HuH-7 (cell line): Measurements from ENCODE around the gene MYO3A.
"Not testable (repeated sequence)": the region's sequence is repeated elsewhere in the genome, so short reads cannot be mapped to it uniquely, and the experiment has no call there.

Experiments used
- DNase-seq: peaks from one replicate; pipeline ENCODE4 v3.0.0; 2011; ENCODE audit warnings: low spot score

MYO3A gene

DNA sequence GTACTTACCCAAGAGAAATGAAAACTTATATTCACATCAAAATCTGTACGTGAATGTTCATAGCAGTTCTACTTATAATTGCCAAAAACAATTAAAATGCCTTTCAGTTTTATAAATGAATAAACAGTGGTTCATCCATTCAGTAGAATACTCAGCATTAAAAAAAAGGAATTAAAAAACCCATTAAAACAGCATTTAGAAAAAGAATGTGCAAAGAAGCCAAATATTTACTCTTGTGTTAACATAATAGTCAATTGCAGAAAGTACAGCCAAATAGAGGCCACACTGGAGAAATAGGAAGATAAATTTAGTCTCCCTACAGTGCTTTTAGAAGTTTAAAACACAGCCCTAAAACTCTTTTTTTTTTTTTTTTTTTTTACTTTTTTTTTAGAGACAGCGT, 54.6 kb downstream of the MYO3A start:
- DNase-seq, result no peak

- DNase-seq, result no peak
Observed at GRCh38 chr10:25989951-25990350, 55.9 kb downstream of the MYO3A start.

DNA sequence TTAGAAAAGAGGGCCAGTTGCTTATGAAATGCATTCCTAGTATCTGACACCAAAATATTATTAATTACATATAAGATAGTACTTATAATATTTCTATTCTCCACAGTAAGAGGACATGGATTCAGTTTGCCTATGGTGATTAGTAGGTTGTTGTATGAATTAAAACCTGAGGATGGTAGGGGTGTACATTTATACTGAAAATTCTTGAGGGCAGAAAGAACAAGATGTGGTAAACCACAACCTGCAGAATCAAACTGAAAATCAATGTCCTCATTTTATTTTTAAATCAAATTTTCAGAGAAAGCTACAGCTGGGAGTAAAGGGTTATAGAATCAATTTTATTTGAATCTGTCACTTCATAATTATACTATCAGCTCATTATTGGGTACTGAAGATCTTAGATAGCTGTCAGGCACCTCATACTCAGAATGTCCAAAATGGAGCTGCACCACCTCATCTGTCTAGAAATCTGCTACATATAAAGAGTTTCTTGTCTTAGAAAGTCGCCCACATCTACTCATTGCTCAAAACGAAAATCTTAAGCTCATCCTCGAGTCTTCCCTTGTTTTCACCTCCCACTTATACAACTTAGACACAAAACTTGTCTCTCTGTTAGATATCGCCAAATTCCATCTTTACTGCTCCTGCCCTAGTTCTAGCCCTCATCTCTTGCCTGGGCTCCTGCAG, 65.4 kb downstream of the MYO3A start:
- DNase-seq, result no peak

- DNase-seq, result no peak
Observed at GRCh38 chr10:26000971-26001370, 66.9 kb downstream of the MYO3A start.

DNA sequence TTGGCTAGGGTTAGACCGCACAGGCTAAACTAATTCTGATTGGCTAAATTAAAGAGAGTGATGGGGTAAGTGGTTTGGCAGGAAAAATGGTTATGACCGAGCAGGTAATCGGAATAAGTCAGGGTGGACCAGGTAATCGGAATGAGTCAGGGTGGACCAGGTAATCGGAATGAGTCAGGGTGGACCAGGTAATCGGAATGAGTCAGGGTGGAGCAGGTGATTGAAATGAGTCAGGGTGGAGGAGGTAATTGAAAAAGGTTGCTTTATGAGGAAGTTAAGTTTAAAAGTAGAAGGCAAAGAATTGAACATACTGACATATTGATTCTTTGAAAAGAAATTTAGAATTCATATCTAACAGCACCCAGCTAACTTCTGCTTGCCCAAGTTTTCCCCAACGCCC, 68.4 kb downstream of the MYO3A start:
- DNase-seq, result not testable (repeated sequence)

GRCh38 chr10:26015092-26015491, 81.1 kb downstream of the MYO3A start:
- DNase-seq, result no peak

GRCh38 chr10:26022831-26023230, 88.8 kb downstream of the MYO3A start:
- DNase-seq, result no peak

DNA sequence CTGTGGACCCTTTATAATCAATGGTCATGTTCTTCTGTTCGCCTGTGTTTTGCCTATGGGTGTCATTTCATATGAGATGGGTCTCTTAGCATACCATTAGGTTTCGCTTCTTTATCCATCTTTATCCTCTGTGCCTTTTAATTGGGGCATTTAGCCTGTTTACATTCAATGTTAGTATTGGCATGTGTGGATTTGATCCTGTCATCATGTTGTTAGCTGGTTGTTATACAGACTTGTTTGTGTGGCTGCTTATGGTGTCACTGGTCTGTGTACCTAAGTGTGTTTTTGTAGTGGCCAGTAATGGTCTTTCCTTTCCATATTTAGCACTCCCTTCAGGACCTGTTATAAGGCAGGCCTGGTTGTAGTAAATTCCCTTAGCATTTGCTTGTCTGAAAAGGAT, 90.3 kb downstream of the MYO3A start:
- DNase-seq, result no peak

- no peak for DNase-seq
Observed at GRCh38 chr10:26025523-26025922, 91.5 kb downstream of the MYO3A start.

GRCh38 chr10:26029858-26030257, 95.8 kb downstream of the MYO3A start:
- no peak for DNase-seq

DNA sequence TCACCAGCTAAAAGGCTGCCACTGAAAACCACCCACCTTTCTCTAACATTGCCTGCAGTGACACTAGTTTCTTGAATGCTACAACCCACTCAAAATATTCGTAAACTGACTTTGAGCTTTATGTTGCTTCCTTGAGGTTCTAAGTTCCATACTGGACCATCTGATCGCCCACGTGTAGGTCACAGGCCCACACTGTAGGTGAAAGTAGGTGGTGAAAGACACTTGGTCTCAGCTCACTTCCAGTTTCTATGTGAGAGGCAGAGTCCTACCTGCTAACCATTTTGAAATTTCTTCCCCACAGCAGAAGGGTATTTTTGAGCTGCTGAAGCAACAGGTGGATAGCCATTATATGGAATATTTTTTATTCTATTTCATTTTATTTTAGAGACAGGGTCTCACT, 97.3 kb downstream of the MYO3A start:
- DNase-seq, result no peak

- no peak for DNase-seq
Observed at GRCh38 chr10:26043469-26043868, 109.4 kb downstream of the MYO3A start.

DNA sequence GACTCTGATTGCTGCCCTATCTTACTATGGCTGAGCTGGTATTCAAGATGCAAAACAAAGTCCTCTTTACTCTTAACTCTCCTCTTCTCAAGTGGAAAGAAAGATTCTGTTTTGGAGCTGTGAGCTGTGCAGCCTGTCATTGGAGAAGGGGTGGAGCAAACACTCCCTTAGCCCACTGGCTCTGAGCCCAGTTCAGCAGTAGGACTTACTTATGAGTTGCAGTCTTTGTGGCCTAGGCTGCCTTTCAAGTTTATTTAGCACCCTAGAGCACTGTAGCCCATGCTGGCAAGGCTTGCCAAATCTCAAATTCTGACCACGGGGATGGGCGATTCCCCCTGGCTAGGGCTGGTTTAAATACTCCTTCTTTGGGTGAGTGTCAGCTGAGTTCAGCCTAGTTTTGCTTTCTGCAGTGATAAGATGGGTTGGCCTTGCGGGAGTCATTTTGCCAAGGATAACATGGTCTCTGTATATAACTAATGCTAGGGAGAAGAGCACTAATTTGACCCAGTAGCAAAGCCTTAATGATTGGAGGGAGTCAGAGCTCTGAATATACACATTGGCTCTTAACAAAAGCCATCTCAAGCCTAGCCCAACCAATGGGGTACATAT, 110.2 kb downstream of the MYO3A start:
- DNase-seq, result no peak

DNA sequence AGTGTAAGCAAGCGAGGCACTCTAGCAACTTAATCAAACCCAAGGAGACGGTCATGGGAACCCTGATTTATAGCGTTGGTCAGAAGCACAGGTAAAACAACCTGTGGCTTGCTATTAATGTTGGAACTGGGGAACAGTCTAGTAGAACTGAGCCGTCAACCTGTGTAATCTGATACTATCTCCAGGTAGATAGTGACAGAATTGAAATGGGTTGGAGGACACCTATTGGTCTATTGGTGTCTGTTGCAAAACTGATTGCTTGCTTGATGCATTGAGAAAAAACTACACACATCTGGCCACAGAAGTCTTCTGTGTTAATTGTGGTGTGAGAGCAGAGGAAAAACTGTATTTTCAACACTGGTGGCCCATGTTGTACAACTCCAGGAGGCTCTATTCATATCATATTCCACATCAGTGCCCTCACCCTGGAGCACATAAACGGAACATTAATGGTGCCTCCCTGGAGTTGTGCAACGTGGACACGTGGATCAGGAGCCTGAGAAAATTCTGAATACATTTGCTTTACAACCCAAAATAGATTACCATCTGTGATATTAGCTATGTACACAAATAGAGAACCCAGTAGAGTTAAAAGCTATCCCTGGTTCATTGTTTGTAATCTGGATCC, 112.2 kb downstream of the MYO3A start:
- no peak for DNase-seq

DNA sequence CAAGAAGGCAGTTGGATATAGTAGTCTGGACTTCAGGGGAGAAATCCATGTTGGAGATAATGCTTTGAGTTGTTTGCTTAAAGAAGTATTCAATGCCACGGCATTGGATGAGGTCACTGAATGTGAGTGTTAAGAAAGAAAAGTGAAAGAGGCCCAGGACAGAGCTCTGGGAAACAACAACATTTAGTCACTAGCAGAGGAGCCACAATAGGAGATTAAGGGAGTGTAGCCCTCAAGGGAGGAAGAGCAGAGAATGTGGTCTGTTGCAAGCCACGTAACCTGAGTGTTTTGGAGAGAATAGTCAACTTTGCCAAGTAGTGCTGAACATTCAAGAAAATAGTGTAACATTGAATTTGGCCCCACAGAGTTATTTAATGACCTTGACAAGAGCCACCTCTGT, 114.7 kb downstream of the MYO3A start:
- no peak for DNase-seq

GRCh38 chr10:26052326-26052725, 118.3 kb downstream of the MYO3A start:
- no peak for DNase-seq

- DNase-seq, result no peak
Observed at GRCh38 chr10:26057466-26057865, 123.4 kb downstream of the MYO3A start.

DNA sequence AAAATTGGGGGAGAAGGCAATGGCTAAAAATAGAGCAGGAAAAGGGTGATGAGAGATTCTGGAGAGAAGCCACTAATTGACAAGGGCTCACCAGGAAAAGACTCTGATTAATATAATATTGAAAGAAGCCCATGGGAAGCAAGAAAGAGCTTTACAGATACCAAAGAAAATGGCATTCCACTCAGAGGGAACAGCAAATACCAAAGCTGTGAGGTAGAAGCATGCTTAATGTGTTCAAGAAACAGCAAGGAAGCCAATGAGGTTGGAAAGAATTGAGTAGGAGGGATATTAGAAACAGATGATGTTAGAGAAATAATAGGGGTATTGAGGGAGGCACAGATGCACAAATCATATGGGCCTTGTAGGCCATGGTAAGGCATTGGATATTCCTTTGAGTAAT, 130.1 kb downstream of the MYO3A start:
- no peak for DNase-seq

GRCh38 chr10:26067680-26068079, 133.7 kb downstream of the MYO3A start:
- no peak for DNase-seq

DNA sequence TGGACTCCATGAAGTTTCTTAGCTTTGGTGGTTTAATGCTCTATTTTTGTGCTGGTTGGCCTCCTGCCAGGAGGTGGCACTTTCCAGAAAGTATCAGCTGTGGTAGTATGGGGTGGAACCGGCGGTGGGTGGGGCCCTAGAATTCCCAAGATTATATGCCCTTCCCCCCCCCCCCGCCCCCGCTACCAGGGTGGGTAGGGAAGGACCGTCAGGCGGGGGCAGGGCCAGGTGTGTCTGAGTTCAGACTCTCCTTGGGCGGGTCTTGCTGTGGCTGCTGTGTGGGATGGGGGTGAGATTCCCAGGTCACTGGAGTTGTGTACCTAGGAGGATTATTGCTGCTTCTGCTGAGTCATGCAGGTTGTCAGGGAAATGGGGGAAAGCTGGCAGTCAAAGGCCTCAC, 146.9 kb downstream of the MYO3A start:
- DNase-seq, result not testable (repeated sequence)

- DNase-seq, result no peak
Observed at GRCh38 chr10:26081459-26081858, 147.4 kb downstream of the MYO3A start.

DNA sequence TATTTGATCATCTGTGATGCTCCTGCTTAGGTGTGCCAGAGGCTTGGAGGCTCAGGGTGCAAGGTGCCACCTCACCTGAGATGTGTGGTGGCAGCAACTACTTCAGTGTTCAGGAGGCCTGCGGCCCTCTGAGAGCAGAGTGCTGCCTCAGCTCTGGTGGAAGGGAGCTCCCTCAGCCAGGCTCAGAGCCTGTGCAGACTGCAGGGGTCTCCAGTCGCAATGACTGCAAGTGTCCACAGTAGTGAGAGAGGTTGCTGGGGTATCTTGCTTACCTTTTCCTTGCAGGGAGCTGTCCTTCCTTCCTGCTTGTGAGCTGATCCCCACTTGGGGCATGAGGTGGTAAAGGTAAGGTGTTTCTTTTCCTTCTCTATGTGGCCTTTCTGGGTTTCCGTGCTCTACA, 151.5 kb downstream of the MYO3A start:
- DNase-seq, result no peak

DNA sequence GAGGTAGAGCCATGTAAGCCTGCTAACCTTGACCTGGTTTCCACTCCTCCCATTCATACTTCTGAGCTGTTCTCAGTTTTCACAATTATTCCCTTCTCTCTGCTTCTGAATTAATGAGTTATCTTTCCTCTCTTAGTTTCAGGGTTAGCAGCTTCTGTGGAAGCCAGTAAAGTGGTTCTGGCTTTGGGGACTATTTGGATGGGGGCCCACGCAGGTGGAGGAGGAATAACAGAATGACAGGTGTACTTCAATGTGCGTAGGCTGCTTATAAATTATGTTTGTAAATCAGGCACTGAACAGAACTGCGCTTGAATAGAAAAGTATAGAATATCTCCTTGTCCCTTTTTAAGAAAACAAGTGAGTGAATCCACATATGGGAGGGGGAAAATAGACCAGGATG, 153.6 kb downstream of the MYO3A start:
- DNase-seq, result no peak

DNA sequence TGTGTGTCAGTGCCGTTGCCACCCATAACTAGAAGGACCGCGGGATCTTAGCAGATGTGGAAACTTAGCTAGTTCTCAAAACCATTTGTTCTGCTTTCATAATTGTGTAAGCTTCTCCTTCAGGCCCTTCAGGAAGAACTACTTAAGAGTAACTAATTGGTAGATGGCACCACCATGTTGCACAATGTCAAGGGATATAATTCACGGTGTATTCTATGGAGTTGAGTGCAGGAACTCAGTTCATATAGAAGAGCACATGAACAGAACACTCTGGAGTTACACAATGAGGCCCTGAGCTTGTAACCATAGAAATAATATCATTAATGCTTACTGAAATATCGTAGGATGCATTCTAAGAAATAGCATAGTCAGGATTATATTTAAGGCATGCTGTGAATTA, 156.0 kb downstream of the MYO3A start:
- DNase-seq, result no peak
